CD4-positive, alpha-beta T cell (primary cell): ENCODE measurements around the gene RASA3. TPM values are rescaled to one million over a fixed set of nuclear protein-coding genes. Genes with fewer than 3 reads are reported as not detected.
A peak's percentile ranks its signal among the peaks of the same experiment; 100 is the strongest.

Experiments used
- ATAC-seq: fragments of 200-7000 bp; cut with Tn5 transposase; one replicate; pipeline ENCODE4 v1.10.0; 2022; ENCODE audit warnings: mild to moderate bottlenecking; ENCODE audit not compliant: poor library complexity
- CTCF ChIA-PET: fragments of 350-600 bp; sonication (Branson Sonifier 250); formaldehyde crosslinking; loops from one replicate; lab custom pipeline; 2021; ENCODE audit warnings: antibody characterized with exemption, inconsistent platforms; lab: Charles Lee
- POLR2A ChIA-PET: fragments of 350-600 bp; sonication (Branson Sonifier 250); formaldehyde crosslinking; loops from one replicate; lab custom pipeline; 2021; ENCODE audit warnings: antibody characterized with exemption, inconsistent platforms; lab: Charles Lee
- DNase-seq, 14 experiments: peaks; one replicate each; pipeline ENCODE4 v3.0.0-alpha.2; 2013 to 2020; ENCODE audit warnings: mixed read lengths in 2 of 14
- H3K27ac ChIP-seq, 2 donors: one replicate each; pipeline versions ENCODE4 v1.5.1 to v1.7.0; 2013; ENCODE audit warnings: low read length in 2 of 2, low read depth in 1 of 2, mild to moderate bottlenecking in 1 of 2
- H3K27me3 ChIP-seq, 2 experiments: 1 replicate in 1 of 2; 2 replicates in 1 of 2; pipeline versions ENCODE4 v1.6.1 to v1.7.0; 2013; ENCODE audit warnings: low read length in 2 of 2, control low read depth in 1 of 2, mild to moderate bottlenecking in 1 of 2, moderate library complexity in 1 of 2; ENCODE audit not compliant: insufficient read depth in 2 of 2, control insufficient read depth in 1 of 2
- H3K36me3 ChIP-seq: one replicate; pipeline ENCODE4 v1.6.1; 2013; ENCODE audit warnings: low read length, control low read depth; ENCODE audit not compliant: insufficient read depth
- H3K4me1 ChIP-seq: one replicate; pipeline ENCODE4 v1.6.1; 2013; ENCODE audit warnings: low read length, control low read depth; ENCODE audit not compliant: insufficient read depth
- H3K4me3 ChIP-seq: one replicate; pipeline ENCODE4 v1.5.1; 2013; ENCODE audit warnings: mild to moderate bottlenecking, low read length, moderate library complexity
- H3K9me3 ChIP-seq, 2 experiments: 1 replicate in 1 of 2; 2 replicates in 1 of 2; pipeline versions ENCODE4 v1.6.1 to v1.7.0; 2013; ENCODE audit warnings: low read length in 2 of 2, mild to moderate bottlenecking in 2 of 2, control low read depth in 1 of 2, moderate library complexity in 1 of 2; ENCODE audit not compliant: control insufficient read depth in 1 of 2, insufficient read depth in 1 of 2
- H3K27ac Mint-ChIP-seq: one replicate; pipeline ENCODE4 v1.8.0; 2020; ENCODE audit warnings: mixed read lengths
- H3K27me3 Mint-ChIP-seq: one replicate; pipeline ENCODE4 v1.8.0; 2021; ENCODE audit warnings: mixed read lengths
- H3K36me3 Mint-ChIP-seq: one replicate; pipeline ENCODE4 v1.8.0; 2021; ENCODE audit warnings: low read depth, mixed read lengths
- H3K4me1 Mint-ChIP-seq: one replicate; pipeline ENCODE4 v1.8.0; 2021; ENCODE audit warnings: low read depth, mixed read lengths
- H3K4me3 Mint-ChIP-seq: one replicate; pipeline ENCODE4 v1.8.0; 2020; ENCODE audit warnings: mild to moderate bottlenecking, mixed read lengths
- H3K9me3 Mint-ChIP-seq: one replicate; pipeline ENCODE4 v1.8.0; 2020; ENCODE audit warnings: mixed read lengths
- intact Hi-C, 2 experiments: fragments of 100-400 bp; cut with DNase I in 1 of 2; cut with micrococcal nuclease in 1 of 2; formaldehyde crosslinking; loops; one replicate each; pipeline versions ENCODE4 v1.15.1 to v1.9.0; 2023 to 2025; cut with DNase I, micrococcal nuclease
- total RNA-seq, 174 experiments: library from RNA in 2 of 174; stranded (reverse) in 2 of 174; gene quantifications; one replicate each; pipeline ENCODE4 v1.2.3 and lab custom pipeline; 2021 to 2026
- TF ChIP-seq, protein P1 (sequence below): fragments of 200-600 bp; IDR thresholded peaks from one replicate; pipeline ENCODE4 v1.8.0; 2022; ENCODE audit warnings: antibody characterized with exemption, mild to moderate bottlenecking

RASA3 gene
- total RNA-seq, 2 experiments from 2014 or later, result 181 to 184 TPM

DNA sequence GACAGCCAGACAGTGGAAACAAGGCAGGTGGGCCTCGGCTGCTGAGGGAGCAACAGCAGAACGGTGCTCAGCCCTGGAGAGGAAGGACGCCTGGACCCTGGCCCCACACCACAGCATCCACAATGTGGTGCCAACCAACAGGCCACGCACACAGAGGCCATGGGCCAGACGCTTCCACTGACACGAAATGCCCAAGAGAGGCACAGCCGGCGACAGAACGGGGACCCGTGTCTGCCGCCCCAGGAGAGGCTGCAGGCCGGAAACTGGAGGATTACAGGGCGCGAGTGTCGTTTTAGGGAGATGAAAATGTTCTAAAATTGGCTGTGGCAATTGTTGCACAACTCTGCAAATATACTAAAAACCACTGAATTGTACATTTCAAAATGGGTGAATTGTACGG is 69.7 kb downstream of the RASA3 start:
- Mint-ChIP-seq H3K9me3 (no peaks in the 10 kb centered on the region), H3K27ac (no peak overlapping the region), H3K36me3 (peaks cover 80% of the 10 kb centered on the region), H3K4me3 (peak overlapping the region; percentile 58), H3K27me3 (no peaks in the 10 kb centered on the region), H3K4me1 (peaks cover 72% of the 10 kb centered on the region)
- CTCF ChIA-PET, result no interaction called here
- ATAC-seq (no peak), DNase-seq (no peak)
- TF ChIP-seq, protein P1, sequence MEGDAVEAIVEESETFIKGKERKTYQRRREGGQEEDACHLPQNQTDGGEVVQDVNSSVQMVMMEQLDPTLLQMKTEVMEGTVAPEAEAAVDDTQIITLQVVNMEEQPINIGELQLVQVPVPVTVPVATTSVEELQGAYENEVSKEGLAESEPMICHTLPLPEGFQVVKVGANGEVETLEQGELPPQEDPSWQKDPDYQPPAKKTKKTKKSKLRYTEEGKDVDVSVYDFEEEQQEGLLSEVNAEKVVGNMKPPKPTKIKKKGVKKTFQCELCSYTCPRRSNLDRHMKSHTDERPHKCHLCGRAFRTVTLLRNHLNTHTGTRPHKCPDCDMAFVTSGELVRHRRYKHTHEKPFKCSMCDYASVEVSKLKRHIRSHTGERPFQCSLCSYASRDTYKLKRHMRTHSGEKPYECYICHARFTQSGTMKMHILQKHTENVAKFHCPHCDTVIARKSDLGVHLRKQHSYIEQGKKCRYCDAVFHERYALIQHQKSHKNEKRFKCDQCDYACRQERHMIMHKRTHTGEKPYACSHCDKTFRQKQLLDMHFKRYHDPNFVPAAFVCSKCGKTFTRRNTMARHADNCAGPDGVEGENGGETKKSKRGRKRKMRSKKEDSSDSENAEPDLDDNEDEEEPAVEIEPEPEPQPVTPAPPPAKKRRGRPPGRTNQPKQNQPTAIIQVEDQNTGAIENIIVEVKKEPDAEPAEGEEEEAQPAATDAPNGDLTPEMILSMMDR, result no peak
- peaks cover 81% of the 10 kb centered on the region for H3K4me1 ChIP-seq
- POLR2A ChIA-PET, result no interaction called here
- peaks cover 59% of the 10 kb centered on the region for H3K36me3 ChIP-seq
- intact Hi-C loops, result no loop called here
- H3K27ac ChIP-seq, result no peak overlapping the region
- no peaks in the 10 kb centered on the region for H3K27me3 ChIP-seq
- no peak overlapping the region for H3K4me3 ChIP-seq
- H3K9me3 ChIP-seq, result no peaks in the 10 kb centered on the region

DNA sequence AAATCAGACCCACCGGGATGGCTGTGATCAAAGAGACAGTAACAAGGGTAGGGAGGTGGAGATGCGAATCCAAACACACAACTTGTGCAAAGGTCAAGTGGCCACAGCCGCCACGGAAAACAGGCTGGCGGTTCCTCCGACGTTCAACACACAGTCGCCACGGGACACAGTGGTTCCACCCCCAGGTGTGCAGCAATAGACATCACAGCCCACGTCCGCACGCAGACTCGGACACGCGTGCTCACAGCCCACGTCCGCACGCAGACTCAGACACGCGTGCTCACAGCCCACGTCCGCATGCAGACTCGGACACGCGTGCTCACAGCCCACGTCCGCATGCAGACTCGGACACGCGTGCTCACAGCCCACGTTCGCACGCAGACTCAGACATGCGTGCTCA is 70.1 kb downstream of the RASA3 start:
- H3K4me3 ChIP-seq, result no peak overlapping the region
- Mint-ChIP-seq H3K27ac (peak overlapping the region; percentile 63), H3K9me3 (no peaks in the 10 kb centered on the region), H3K36me3 (peaks cover 80% of the 10 kb centered on the region), H3K4me3 (no peak overlapping the region), H3K4me1 (peaks cover 70% of the 10 kb centered on the region), H3K27me3 (no peaks in the 10 kb centered on the region)
- peaks cover 81% of the 10 kb centered on the region for H3K4me1 ChIP-seq
- no peaks in the 10 kb centered on the region for H3K27me3 ChIP-seq
- no peak for DNase-seq
- intact Hi-C loops, result no loop called here
- TF ChIP-seq, protein P1, result no peak
- no peaks in the 10 kb centered on the region for H3K9me3 ChIP-seq
- ChIA-PET POLR2A (no interaction called here), CTCF (no interaction called here)
- H3K27ac ChIP-seq, result no peak overlapping the region
- ATAC-seq, result no peak
- H3K36me3 ChIP-seq, result peaks cover 64% of the 10 kb centered on the region

DNA sequence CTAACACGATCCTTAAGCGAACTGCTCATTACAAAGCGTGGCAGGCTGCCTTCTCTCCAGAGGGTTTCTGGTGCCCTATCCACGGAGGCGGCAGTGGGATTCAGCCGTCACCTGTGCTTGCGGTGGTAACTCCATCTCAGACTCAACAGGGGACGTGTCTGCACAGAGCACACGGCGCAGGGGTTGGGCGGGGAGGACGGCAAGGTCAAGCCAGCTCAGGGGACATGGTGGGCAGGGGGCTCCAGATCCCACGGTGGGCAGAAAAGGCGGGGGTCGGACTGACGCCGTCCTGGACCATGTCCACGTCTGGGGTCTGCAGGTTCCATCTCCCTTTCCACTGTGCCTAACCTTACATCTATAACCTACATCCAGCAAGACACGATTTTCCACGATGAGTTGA is 70.7 kb downstream of the RASA3 start:
- ATAC-seq (no peak), DNase-seq (no peak)
- Histone ChIP-seq H3K4me3 (no peak overlapping the region), H3K9me3 (no peaks in the 10 kb centered on the region), H3K27ac (no peak overlapping the region), H3K36me3 (peaks cover 70% of the 10 kb centered on the region), H3K27me3 (no peaks in the 10 kb centered on the region), H3K4me1 (peaks cover 81% of the 10 kb centered on the region)
- Mint-ChIP-seq H3K27me3 (no peaks in the 10 kb centered on the region), H3K27ac (peak overlapping the region; percentile 63), H3K36me3 (peaks cover 81% of the 10 kb centered on the region), H3K9me3 (no peaks in the 10 kb centered on the region), H3K4me3 (no peak overlapping the region), H3K4me1 (peaks cover 70% of the 10 kb centered on the region)
- TF ChIP-seq, protein P1, result no peak
- ChIA-PET POLR2A (no interaction called here), CTCF (no interaction called here)
- intact Hi-C loops, result no loop called here
